Stimulated activated CD4-positive, alpha-beta T cell treated with anti-CD3 and anti-CD28 coated beads, Interleukin-12 subunit alpha, Interleukin-12 subunit beta, amount 100 ng/mL, for 4 hours (primary cell): ENCODE results near the gene PROM2.
"Not testable (repeated sequence)": the region's sequence is repeated elsewhere in the genome, so short reads cannot be mapped to it uniquely, and the experiment has no call there.

Experiments used
- DNase-seq: peaks from one replicate; pipeline ENCODE4 v3.0.0-alpha.2; 2020

The PROM2 gene, protein sequence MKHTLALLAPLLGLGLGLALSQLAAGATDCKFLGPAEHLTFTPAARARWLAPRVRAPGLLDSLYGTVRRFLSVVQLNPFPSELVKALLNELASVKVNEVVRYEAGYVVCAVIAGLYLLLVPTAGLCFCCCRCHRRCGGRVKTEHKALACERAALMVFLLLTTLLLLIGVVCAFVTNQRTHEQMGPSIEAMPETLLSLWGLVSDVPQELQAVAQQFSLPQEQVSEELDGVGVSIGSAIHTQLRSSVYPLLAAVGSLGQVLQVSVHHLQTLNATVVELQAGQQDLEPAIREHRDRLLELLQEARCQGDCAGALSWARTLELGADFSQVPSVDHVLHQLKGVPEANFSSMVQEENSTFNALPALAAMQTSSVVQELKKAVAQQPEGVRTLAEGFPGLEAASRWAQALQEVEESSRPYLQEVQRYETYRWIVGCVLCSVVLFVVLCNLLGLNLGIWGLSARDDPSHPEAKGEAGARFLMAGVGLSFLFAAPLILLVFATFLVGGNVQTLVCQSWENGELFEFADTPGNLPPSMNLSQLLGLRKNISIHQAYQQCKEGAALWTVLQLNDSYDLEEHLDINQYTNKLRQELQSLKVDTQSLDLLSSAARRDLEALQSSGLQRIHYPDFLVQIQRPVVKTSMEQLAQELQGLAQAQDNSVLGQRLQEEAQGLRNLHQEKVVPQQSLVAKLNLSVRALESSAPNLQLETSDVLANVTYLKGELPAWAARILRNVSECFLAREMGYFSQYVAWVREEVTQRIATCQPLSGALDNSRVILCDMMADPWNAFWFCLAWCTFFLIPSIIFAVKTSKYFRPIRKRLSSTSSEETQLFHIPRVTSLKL

DNA sequence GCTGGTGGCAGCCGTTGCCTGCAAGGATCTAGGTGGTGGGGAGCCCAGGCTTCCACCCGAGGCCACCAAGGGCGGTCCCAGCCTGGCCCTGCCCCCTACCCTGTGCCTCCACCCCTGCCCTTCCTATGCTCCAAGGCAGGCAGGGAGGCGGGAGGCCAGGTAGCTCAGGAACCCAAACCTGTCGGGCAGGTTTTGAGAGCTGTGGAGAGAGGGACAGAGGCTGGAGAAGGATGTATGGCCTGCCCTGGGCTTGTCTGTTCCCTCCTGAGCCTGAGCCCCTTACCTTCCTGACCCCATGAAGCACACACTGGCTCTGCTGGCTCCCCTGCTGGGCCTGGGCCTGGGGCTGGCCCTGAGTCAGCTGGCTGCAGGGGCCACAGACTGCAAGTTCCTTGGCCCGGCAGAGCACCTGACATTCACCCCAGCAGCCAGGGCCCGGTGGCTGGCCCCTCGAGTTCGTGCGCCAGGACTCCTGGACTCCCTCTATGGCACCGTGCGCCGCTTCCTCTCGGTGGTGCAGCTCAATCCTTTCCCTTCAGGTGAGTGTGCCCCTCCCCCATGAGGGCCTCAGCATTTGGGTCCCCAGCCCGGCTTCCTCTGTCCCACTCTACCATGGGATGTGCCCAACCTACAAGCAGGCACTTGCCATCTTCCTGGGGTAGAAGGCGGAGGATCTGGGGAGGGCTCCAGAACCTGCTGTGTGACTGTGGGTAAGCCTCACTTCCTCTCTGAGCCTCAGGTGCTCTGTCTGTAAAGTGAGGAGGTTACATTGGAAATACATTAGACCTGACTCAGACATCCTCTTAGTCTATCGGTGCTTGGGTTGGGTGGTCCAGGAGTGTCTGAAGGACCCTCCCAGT lies at the start of gene PROM2:
PROM2 (plus strand) TSS at position 159 of the 860 bp plus-strand sequence; CDS start at position 296, 137 bp downstream.
- DNase-seq = no peak

DNA sequence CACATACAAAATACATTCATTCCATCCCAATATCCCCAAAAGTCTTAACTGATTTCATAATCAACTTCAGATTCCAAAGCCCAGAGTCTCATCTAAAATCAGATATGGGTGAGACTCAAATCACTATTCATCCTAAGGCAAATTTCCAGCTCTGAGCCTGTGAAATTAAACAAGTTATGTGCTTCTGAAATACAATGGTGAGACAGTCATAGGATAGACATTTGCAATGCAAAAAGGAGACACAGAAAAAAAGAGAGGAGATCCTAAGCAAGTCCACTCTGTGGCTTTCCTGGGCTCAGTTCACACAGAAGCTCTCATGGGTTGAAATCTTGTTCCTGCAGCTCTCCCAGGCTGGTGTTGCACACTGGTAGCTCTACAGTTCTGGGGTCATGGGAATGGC lies 48.6 kb upstream of the PROM2 start:
- no peak for DNase-seq

DNA sequence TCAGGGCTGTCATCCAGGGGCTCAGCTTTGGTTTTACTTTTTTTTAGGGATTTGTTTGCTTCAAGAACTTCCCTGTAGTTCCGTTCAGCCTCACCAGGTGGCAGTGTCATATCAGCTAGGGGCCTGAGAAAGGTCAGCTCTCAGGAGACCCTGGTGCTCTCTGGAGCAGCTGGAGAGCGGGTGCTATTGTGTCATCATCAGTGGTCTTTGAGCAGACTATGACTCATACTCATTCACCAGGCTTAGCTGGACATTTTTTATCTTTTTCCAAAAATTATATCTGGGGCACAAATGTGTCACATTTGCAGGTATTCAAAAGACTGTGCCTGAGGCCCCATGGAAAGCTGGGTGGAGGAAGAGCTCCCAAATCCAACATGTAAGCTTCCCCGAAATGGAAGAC lies 42.5 kb upstream of the PROM2 start:
- no peak for DNase-seq

DNA sequence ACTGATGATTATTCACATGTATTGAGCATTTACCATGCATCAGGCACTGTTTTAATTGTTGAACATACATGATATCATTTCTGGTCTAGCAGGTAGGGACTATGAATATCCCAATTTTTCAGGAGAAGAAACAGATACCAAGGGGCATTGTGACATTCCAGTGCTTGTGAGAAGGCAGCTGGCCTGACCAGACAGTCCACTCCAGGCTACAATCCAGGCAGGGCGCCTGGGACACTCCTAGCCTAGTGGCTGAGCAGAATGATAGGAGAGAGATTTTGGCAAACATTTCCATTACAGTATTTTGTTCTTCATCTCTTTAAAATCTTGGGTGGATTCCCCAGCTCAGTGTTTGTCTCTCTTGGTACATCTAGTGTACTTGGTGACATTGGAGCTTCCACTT lies 42.0 kb upstream of the PROM2 start:
- DNase-seq = no peak

DNA sequence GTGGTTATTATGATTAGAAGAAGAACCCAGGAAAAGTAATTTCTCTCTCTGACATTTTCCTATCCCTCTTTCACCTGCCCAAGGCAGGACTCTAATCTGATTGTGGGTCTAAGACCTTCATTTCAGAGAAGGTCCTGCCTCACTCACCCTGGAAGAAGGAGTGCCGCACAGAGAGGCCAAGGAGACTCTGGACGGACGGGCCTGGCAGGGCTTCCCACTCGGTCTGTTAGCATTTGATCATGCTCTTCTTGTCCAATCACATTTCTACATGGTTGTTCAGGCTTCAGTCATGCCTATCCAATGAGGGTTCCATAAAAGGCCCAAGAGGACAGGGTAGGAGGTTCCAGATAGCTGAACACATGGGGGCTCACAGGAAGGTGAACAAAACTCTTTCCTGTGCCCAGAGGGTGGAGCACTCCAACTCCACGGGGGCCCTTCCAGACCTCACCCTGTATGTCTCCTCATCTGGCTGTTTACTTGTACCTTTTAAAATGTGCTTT lies 39.9 kb upstream of the PROM2 start:
- no peak for DNase-seq

DNA sequence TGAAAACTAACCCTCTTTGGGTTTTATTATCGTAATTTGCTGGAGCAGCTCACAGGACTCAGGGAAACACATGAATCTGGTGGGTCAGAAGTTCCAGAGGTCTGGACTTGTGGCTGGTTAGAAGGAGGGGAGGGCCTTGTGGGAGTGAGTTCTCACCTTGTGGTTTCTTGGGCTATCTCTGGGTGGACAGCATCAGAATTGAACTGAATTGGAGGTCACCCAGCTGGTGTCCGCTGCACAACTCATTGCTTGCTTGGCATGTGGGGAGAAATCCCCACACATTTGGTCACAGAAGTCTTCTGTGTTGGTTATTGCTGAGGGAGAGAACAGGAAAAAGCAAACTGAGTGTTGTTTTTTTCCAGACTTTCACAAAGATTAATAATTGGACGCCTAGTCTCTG lies 39.4 kb upstream of the PROM2 start:
- no peak for DNase-seq

DNA sequence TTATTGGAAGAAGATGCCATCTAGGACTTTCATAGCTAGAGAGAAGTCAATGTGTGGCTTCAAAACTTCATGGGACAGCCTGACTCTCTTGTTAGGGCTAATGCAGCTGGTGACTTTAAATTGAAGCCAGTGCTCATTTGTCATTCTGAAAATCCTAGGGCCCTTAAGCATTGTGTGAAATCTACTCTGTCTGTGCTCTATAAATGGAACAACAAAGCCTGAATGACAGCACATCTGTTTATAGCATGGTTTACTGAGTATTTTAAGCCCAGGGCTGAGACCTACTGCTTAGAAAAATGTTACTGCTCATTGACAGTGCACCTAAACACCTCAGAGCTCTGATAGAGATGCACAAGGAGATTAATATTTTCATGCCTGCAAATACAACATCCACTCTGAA lies 36.1 kb upstream of the PROM2 start:
- no peak for DNase-seq

DNA sequence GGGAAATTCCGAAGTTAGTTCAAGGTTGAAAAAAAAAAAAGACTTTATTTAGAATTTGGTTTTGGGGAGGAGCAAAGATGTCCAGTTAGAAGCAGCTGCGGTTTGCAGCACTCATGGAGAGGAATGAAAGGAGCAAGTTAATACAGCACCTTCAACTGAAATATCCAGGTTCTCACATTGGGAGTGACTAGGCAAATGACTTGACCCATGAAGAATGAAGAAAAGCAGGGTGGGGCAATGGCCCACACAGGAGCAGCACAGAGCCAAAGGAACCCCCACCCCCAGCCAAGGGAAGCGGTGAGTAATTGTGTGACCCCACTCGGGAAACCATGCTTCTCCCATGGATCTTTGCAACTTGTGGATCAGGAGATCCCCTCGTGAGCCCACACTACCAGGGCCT lies 34.2 kb upstream of the PROM2 start:
- no peak for DNase-seq

DNA sequence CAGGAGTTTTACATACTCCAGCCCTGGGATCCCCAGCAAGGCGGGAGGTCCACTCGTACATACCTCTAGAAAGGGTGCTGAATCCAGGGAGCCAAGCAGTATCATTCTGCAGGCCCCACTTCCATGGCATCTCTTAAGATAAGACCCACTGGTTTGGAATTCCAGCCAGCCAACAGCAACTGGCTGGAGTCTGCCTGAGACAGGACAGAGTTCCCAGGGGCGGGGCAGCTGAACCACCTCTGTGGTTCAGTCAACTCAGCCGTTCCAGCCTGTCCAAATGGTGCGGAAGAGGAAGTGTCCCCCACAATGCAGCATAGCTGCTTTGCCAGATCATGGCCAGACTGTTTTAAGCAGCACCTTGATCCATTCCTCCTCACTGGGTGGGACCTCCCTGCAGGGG lies 33.7 kb upstream of the PROM2 start:
- no peak for DNase-seq

DNA sequence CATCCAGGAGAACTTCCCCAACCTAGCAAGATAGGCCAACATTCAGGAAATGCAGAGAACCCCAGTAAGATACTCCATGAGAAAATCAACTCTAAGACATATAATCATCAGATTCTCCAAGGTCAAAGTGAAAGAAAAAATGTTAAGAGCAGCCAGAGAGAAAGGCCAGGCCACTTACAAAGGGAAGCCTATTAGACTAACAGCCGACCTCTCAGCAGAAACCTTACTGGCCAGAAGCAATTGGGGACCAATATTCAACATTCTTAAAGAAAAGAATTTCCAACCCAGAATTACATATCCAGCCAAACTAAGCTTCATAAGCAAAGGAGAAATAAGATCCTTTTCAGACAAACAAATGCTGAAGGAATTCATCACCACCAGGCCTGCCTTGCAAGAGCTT lies 32.2 kb upstream of the PROM2 start:
- DNase-seq = not testable (repeated sequence)

DNA sequence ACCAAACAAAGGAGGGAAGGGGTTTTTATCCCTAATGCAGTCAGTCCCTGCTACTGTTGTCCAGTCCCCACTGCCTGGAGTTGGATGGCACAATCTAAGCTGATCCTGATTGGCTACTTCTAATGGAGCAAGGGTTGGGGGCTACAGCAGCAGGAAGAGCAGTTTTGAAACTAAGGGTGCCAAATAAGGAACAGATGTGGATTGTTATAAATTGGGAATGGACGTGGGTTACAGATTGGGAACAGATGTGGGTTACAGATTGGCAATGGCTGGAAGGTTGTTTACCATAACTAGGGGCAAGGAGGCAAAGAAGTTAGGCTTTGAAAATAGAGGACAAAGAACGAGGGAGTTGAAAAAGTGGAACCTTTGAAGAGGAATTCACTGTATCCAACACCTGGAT lies 16.0 kb upstream of the PROM2 start:
- no peak for DNase-seq

DNA sequence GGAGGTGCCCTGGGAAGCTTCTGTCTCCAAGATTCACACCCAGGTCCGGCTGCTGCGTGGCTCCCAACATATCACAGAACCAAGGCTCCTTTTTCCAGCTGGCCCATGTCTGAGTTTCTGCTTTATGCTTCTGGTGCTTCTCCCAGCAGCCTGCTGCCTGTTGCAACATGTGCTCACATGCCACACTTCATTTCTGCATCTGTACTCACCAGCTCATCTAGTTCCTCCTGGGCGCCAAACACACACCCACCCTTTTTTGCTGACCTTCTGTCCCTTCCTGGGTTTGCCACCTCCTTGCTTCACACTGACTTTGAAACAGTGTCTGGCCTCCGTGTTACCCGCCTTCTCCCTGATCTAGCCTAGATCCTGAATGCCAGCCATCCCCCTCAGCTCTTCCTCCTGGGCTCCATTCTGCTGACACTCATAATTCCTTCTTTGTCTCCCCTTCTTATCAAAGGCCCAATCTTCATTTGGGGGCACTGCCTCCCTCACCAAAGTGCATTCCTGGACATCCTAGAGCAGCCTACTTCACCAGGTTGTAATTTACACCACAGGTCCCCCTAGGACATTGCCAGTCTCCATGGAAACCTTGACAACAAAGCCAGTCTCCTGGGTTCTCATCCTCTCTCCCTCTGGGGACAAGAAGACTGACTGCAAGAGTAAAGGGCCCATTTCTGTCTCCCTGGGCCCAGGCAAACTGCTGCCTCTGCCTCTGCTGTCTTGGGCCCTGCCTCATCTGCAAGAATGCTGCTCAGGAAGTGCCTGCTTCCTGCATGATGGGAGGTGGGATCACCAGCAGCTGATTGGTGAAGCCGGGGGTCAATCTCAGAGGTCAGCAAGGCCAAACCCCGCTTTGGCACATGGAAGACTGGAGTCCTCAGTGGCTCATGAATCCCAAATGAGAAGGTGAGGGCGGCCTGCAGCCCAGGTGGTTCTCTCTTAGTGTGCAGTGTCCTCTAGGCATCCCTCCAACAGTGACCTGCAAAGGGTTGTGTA lies 13.9 kb upstream of the PROM2 start:
- no peak for DNase-seq

DNA sequence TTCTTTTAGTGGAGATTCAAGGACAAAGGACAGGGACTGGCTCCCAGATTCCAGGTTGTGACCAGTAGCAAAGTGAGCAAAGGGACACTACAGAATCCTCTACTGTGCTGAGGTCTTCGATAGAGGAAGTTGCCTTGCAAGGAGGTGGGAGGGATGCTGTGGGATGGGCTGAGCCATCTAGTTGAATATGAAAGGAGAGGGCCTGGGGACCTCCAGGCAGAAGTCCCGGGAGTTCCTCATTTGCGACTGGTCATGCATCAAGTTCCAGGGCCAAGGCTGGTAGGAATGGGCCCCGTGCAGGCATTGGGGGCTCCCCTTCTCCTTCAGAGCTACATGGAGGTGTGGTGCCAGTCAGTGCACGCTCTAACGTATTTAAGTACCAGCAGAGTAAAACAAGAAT lies 12.6 kb upstream of the PROM2 start:
- DNase-seq = no peak

DNA sequence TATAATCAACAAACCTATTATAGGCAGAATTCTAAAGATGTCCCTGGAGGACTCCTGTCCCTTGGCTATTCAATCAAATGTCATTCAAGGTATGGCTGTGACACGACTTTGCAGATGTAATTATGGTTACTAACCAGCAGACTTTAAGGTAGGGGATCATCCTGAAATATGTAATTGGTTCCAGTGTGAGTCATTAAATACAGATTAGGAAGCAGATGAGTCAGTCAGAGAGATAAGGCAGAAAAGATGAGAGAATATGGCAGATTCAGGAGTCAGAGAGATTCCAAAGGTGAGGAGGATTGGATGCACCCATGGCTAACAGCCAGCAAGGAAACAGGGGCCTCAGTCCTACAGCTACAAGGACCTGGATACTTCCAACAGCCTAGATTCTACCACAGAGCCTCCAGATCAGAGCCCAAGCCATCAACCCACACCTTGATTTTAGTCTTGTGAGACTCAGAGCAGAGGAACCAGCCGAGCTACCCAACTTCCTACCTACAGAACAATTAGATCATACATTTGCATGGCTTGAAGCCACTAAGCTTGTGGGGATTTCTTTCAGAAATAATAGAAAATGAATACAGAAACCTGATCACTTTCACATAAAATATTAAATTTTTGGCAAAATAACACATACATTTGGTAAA lies 11.2 kb upstream of the PROM2 start:
- no peak for DNase-seq

DNA sequence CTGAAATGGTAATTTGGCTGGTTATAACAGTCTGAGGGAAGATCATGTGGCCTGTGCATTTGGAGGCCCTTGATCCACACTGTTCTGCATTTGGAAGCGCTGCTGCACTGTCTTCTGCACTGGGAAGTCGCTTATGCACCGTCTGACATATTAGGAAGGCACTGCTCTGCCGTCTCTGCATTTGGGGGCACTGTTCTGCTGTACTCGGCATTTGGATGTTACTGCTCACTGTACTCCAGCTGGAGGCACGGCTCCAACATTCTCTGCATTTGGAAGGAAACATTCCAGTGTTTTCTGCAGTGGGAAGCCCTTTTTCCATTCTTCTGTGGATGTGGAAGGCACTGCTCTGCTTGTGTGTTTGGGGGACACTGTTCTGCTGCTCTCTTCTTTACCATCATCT lies 9.6 kb upstream of the PROM2 start:
- no peak for DNase-seq

DNA sequence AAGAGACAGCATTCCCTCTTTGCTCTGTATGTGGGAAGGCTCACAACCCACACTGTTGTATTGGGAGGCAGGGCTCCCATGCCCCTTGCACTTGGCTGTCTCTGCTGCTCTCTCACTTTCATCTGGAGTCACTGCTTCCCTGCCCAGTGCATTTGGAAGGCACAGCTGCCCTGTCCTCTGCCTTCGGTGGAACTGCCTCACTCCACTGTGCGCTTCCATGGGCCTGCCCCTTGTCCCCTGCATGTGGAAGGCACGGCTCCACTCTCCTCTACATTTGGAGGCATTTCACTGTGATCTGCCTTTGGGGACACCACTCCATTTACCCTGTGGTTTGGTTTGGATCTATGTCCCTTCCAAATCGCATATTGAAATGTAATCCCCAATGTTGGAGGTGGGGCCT lies 9.1 kb upstream of the PROM2 start:
- DNase-seq = no peak

DNA sequence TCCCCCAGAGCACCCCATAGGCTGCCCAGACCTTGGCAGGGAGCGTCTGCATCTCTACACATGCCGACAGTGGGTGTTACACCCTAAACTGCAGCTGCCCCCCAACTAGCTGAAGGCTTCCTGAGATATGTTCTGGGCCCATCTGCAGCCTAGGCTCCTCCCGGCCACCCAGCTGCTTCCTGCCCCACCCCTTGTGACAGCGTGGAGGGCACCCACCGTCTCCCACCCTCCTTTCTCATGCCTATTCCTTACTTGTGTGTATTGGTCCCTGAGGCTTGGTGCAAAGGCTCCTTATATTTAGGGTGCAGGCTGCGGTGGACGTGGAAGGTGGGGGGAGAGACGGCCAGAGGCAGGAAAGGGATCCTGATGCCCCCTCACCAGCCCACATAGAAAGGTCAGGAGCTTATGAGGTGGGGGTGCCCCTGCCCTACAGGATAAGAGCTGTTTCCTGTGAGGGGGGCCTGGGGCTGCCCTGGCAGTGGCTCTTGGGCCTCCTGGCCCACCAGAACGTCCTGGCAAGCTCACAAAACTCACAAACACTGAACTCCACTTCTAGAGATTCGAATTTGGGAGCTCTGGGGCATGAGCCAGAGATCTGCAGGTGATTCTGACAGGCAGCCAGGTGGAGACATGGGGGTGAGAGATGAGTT lies 7.3 kb upstream of the PROM2 start:
- DNase-seq = no peak

DNA sequence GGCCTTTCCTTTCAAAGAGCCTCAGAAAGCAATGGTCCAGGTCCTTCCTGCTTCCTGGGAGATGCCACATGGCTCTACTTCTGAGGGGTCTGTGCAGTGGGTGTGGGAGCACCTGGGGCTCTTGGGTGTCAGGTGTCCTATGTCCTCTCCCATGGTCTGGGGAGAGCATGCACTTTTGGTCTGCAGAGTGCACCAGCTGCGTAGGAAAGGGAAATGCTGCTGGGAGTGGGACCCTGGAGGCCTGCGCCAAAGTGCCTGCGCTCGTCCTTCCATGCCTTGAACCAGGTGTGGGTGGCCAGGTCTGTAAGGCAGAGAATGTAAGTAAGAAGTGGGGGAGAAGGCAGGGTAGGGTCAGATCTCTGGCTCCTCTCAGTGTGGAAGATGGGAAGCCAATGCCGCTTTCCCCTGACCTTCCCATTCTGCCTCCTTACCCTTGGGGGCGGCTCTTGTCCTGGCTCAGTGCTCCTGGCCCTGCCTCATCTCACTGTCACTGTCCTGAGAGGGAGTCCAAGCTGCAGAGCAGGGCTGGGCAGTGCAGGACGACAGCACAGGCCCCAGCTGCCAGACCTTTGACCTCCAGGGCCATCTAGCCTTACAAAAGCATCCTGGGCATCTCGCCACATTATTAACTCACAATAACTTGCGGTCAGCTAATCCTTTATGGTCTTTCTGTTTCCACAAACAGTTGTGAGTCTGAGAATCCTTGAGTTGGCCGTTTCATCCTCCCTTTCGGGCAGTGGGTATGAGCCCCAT lies 6.6 kb upstream of the PROM2 start:
- no peak for DNase-seq

DNA sequence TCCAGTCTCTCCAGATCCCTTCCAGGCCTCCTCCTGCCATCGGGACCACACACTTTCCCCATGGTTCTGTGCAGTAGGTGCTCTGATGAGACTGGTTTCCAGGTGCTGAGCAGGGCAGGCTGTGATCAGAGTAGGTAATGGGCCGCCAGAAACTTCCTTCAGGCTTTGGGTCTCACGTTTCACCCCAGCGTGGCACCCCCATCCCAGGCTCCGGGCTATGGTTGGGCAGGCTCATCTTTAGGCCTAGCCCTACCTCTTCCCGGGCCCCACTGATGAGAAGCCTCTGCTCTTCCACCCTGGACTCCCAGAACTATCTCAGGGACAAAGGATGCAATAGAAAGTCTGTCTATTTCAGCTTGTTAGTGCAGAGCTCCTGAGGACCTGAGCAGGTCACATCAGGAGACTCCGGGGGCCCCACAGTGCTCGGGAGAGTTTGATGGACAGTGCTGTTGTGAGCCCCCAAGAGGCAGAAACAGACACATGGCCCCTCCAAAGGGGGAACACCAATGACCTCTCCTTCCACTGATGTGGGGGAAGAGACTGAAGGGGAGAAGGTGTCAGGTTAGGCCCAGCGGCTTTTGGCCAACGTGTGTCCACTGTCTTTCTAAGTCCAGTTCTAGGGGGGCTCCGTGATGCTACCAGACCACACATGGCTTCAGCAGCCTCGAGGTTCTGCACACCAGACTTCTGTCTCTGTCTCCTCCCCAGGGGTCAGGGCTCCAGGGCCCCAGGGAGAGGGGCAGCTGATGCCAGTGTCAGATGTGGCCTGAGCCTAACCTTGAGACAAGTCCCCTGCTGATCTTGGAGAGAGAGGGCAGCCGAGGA lies 5.8 kb upstream of the PROM2 start:
- DNase-seq = no peak
